ENCODE data around the gene GFPT2. TPM values are rescaled to one million over a fixed set of nuclear protein-coding genes. Genes with fewer than 3 reads are reported as not detected.

Gene GFPT2
- total and polyA plus RNA-seq, 2 of the 8 experiments (the other 6 are each of a cell fraction or from before 2014, with no cell fraction given): 83.7 to 143 TPM

DNA sequence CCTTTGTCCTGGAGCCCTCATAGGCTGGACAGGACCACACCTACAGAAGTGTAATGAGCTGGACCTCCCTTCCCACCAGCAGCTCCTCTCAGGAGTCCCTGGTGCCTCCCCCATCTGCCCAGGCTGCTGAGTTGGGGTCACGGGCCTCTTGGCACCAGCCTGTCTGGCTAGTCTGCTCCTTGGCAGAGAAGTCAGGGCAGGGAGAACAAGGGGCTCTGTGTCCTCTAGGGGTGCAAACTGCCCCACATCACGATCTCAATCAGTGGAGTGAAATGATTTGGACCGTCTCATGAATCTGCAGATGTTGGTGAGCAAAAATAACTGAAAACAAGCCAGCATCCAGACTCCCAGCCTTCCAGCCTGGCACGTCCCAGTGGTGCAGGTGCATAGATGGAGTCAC, 14.9 kb upstream of the GFPT2 start (continued):
- TF ChIP-seq KDM5A (IDR thresholded peaks at IDR 0.05; ENCODE audit: low read length) (no peak), SP2 (IDR thresholded peaks at IDR 0.05; ENCODE audit: low read length) (no peak), EZH2 (IDR thresholded peaks at IDR 0.05; ENCODE audit: low read depth, low read length, severe bottlenecking) (no peak), HDAC6 (IDR thresholded peaks at IDR 0.05; ENCODE audit: low read depth, low read length) (no peak)

Measured in H1 (cell line).